Vagina (tissue), 2 donors: ENCODE measurements around the gene TDRD9.

ENCODE experiments used
- CTCF ChIP-seq, 3 experiments: fragments of 450-650 bp in 2 of 3; fragments of 200-600 bp in 1 of 3; sonication (generic) in 1 of 3; IDR thresholded peaks; one replicate each; pipeline ENCODE4 v1.5.1; 2017 to 2019; ENCODE audit warnings: antibody characterized with exemption in 3 of 3, mild to moderate bottlenecking in 2 of 3, moderate library complexity in 2 of 3
- POLR2A ChIP-seq, 2 donors: fragments of 450-650 bp; IDR thresholded peaks; one replicate each; pipeline ENCODE4 v1.6.1; 2017; ENCODE audit warnings: antibody characterized with exemption in 2 of 2, mild to moderate bottlenecking in 2 of 2, moderate library complexity in 2 of 2

- TF ChIP-seq CTCF (IDR thresholded peaks at IDR 0.05) (no peak), POLR2A (IDR thresholded peaks at IDR 0.05) (no peak)
Measured at GRCh38 chr14:103925316-103925715, 2.9 kb upstream of the TDRD9 start.
